CD4-positive, alpha-beta T cell treated with Interleukin-4 for 1 hour (primary cell): Measurements from ENCODE around the gene WNT7B.

ENCODE experiments used
- DNase-seq, 2 donors: peaks; one replicate each; pipeline ENCODE4 v3.0.0-alpha.2; 2020 to 2022

Gene WNT7B

DNA sequence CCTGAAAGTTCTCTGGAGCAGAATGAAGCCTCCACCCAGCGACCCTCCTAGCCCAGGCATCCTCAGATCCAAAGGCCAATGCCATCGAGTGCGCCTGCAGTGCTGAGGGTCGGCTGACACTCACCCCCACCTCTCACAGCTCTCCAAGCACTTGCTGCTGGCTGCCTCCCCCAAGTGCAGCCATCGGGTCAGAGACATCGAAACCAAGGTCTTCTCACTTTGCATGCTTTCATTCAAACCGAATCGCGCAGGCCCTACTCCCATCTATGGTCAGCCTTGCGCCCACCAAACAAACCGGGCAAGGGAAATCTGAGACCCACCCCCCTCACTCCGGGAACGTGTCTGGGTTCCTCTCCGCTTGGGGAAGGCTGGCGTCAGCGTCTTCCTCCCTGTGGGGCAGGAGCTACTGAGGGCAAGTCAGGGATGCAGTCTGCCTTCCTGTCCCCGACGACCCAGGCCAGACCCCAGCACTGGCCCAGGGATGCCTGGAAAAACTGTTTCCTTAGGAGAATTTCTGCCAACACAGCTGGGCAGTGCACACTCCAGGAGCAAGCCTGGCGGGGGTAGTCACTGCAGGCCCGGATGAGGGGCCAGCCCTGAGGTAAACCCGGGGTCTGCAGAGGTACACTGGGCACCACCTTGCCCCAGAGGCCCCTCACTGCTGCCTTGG is 7.0 kb downstream of the WNT7B start:
- no peak for DNase-seq

- DNase-seq: no peak
Measured at GRCh38 chr22:45969414-45969799, 7.6 kb downstream of the WNT7B start.

DNA sequence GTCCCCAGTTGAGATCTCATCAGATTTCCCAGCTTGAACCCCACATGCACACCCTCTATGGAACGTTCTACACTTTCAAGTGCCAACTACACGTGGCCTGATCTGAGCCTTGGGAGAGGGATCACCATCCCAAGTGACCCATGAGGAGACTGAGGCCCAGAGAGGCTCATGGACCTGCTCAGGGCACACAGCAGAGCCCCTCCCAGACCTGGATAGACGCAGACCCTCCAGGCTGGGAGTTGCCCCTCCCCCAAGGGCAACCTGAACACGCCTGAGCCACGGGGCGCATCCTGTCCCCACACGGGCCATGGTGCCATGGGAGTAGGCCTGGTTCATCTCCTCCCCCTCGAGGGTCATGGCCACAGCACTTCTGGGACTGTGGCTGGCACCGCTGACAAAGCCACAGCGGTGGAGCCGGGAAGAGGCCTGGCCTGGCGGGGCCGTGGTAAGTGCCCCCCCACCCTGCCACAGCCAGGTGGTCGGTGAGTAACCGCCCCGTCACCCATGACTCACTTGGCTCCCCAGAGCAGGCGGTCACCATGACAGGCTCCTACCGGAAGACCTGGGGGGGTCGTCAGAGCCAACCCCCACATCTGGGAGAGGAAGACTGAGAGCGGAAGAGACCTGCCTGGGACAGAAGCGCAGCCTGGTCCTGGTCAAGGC is 8.1 kb downstream of the WNT7B start:
- DNase-seq: no peak

GRCh38 chr22:45968003-45968650 is 8.8 kb downstream of the WNT7B start:
- no peak for DNase-seq

DNA sequence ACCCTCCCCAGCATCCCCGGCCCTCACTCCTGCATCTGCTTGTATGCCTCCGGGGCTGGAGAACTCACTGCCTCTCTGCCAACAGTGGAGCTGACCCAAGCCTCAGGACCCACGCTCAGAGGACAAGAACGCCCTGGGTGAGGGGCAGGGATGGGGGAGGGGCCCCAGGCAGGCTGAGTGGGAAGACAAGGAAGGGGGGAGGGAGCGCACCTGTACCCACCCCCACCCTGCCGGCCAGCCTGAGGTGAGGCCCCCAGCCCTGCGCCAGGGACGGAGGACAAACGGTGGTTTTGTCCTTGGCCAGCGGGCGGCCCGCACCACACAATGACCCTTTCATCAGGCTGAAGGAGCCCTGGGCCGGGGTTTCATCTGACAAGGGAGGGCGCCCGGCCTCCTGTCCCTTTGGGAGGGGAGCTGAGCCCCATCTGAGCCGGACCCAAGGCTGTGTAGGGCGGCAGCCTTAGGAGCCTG is 10.0 kb downstream of the WNT7B start:
- DNase-seq: no peak

DNA sequence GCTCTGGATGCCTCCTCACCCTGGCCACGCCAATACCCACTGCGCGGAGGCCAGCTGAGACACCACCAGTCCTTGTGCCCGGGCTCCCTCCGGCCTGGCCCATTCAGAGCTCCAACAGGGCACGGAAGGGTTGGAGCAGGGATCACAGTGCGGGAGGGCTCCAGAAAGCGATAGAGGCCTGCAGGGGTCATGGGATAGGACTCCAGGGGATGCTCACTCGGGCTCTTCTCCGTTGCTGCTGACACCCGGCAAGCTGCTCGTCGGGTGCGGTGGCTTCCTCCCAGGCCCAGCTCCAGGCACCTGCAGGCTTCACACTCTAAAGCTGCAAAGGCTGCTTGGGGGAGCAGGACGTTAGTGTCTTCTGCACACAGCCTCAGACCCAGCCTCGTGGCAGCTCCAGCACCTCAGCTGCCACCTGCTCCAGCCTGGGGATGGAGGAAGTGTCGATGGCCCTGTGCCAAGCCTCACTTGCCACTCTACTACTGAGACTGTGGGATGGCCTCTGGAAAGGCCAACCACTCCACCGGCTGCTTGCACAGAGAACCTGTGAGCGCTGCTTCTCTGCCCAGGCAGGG is 10.6 kb downstream of the WNT7B start:
- DNase-seq: no peak

DNA sequence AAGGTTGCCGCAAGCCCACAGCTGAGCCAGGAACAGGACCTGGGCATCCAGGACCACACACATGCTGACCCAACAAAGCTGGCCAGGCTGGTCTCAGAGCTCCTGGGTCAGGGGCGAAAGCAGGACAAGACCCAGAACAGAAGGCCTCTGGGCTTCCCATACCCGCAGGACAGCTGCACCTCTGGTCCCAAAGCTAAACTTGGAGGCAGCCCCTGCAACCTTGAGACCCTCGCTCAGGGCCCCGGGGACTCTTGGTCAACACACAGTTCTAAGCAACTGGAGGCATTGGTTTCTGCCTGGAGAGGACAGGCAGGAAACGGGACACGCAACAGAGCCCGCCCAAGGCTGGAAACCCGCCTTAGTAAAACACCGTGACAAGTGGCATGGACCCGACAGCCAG is 11.4 kb downstream of the WNT7B start:
- DNase-seq: no peak

DNA sequence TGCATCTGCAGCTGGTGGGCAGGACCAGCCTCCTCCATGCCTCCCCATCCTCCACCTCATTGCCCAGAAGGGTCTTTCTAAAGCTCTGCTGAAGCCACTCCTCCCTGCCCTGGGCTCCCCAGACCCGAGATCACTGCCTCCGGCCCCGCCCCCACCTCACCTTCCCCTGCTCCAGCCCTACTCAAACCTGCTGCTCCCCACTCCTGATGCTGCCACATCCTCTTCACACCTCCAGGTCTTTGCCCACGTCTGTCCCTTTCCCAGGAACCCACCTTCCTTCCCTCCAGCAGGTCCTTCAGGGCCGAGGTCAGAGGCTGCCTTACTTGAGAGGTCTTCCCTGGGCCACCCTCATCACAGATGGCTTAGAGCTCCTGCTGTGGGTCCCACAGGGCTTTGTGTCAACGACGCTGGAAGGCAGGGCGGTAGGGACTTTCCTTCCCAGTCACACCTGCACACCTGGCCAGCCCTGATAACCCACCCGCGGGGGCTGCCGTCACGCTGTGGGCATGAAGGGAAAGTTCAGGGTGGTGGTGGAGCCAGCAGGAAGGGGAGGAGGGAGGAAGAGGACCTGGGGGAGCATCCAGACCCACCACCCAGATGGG is 11.9 kb downstream of the WNT7B start:
- no peak for DNase-seq

GRCh38 chr22:45964372-45964771 is 12.6 kb downstream of the WNT7B start:
- DNase-seq: no peak

DNA sequence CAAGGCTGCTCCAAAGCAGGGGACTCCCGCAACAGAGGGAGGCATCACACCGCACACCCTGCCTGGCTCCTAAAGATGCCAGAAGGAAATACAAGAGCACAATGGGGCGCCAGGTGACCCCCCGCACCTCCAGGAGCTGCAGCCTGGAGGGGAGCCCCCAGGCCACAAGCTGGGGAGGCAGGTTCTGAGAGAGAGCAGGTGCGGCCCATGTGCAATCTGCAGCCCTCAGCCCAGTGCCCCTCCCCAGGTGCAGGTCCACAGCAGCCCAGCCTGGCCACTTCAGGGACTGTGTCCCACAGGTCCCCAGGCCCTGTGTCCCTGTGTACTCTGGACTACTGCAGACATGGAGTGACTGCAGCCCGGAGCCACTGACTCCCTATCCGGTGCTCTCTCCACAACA is 13.1 kb downstream of the WNT7B start:
- no peak for DNase-seq

DNA sequence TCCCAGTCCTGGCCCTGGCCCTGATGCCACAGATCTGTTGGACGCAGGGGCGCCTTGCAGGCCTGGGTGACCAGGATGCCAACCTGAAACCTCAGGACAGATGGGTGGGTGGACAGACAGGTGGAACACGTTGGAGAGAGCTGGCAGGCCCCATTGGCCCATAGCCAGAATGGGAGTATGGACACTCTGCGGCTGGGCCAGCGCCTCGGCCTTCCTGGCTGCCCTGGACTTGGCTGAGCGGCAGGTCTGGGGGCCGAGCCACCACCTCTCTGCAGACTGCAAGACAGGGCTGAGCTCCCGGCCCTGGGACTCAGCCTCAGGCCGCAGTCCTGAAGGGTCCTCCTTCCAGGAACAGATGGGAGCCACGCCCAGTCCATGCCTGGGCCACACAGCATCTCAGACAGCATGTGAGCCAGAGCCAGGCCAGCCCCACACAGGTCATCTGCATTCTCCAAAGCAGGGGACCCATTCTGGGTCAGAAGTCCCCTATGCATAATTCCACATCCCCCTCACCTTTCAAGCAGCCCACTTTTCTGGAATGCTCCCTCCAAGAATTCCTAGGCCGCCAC is 14.1 kb downstream of the WNT7B start:
- DNase-seq: no peak

DNA sequence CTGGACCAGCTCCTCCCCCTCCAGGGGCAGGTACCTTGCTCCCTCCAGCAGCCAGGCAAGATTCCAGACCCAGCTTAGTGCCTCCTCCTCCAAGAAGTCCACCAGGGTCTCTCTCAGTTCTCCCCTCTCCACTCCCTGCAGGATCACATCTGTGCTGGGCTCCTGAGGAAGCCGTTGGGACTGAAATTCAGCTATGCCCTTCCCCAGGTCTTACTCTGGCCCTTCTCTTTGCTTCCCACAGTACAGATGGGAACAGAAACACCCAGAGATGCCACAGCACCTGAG is 14.6 kb downstream of the WNT7B start:
- DNase-seq: no peak

GRCh38 chr22:45961679-45962433 is 15.1 kb downstream of the WNT7B start:
- DNase-seq: no peak

DNA sequence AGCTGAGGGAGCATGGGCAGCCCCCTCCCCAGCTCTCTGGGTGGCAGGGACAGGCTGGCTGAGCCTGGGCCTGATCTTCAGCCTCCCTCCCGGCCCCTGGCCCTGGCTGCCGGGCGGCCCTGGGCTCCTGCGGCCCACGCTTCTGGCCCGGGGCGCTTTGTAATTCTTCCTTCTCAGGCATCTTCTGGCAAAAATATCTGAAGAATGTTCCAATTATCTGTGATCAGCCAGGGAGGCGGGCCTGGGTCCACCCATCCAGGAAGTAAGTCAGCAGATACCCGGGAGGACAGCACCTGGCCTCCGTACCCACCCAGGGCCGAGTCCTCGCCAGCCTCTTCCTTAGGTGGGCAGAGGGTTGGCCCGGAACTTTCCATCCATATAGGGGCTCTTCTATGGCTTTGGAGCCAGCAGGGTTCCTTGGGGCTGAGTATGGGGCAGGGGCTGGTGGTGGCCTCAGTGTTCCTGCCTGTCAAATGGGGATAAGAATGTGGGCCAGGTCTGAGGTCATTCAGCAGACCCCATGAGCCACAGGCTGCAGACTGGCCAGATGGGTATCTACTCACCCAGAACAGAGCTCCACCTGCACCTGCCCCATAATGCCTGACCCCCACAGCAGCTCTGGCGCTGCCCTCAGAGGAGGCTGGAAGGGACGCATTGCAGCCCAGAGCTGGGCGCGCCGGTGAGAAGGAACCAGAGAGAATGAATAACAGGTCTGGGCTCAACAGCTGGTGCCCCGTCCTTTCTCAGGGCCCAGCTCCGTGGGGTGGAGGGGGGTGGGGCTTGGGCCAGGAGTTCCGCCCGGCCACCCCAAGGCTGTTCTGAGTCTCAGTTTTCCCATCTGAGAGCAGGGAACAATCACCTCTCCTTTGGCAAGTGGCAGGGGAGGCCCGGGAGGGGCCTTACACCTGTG is 16.2 kb downstream of the WNT7B start:
- no peak for DNase-seq

DNA sequence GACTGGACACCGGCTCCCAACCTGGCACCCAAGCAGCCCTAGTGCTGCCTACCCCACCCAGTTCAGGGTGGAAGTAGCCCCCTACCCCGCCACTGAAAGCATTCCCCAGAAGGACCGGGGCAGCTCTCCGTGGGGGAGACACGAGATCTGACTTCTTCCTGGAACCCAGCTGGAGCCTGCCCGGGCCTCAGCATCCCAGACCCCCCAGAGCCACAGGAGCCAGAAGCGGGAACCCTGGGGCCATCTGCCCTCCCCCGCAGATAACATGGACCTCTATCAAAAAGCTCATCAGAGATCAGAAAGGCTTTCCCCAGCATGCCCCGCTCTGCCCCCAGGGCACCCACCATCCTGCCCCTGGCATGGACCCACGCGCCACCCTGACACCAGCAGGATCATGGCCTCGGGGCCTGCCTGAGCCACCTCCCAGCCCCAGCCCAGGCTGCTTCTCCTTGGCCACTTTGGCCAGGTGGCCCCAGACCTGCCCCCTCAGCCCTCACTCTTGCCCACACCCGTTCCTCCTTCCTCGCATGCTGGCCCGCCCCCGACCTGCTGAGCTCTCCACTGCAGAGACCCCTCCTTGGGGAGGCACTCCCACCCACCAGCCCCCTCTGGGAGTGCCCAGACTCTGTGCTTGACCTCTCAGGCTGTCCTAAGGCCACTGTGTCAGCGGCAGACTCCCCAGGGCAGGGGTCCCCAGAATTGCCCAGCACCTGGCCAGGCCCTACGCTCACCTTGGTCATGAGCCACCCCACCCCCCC is 17.1 kb downstream of the WNT7B start:
- DNase-seq: no peak

GRCh38 chr22:45958971-45959370 is 18.0 kb downstream of the WNT7B start:
- DNase-seq: no peak

DNA sequence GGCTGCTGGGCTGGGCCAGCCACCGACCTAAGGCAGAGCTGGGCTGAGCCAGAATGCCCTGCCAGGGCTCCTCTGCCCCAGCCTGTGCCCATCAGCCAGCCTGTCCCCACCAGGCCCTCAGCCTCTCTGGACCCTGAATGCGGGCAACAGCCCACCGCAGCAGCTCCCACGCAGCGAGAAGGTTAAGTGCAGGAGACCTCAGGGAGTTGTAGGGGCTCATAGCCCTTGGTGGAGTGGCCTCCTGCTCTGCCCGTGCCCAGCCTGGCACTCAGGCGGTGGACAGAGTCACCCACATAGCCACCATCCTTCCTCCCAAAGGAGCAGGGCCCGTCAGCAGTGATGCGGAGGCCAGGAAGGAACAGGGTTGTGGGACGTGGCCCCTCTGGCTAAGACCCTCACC is 19.1 kb downstream of the WNT7B start:
- no peak for DNase-seq

- DNase-seq: no peak
Measured at GRCh38 chr22:45953178-45953577, 23.8 kb downstream of the WNT7B start.

DNA sequence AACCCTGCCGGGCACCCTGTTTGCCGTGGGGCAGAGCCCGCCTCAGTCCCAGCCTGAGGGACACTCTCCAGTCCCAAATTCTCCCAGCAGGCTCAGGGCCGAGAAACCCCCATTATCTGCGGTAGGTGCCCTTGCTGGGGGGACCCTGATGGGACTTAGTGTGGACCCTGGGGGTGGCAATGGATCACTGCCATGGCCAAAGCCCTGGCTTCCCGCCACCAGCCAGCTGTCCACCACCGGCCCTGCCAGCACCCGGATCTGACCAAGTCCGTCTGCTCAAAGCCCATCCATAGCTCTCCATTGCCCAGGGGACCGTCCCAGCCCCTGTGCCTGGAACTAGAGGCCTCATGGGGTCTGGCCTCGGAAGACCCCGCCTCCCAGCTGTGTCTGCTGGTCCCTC is 24.4 kb downstream of the WNT7B start:
- DNase-seq: no peak

- no peak for DNase-seq
Measured at GRCh38 chr22:45952151-45952550, 24.8 kb downstream of the WNT7B start.

DNA sequence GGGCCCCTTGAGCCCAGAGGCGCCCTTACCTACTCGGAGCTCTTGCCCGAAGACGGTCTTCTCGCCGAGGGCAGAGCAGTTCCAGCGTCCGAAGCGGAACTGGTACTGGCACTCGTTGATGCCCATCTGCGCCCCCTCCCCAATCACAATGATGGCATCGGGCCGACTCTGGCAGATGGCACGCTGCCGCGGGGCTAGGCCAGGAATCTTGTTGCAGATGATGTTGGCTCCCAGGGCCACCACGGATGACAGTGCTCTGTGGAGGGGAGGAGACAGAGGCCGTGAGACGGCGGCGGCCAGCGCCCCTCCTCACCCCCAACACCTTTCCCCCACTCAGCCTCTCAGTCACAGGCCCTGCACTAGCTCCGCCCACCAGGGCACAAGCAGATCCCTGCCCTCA is 27.1 kb downstream of the WNT7B start:
- DNase-seq: no peak
